Transverse colon (tissue), 3 donors: ENCODE data around the gene CHAT.

ENCODE experiments used
- CTCF ChIP-seq, 5 experiments: fragments of 200-600 bp in 3 of 5; fragments of 450-650 bp in 2 of 5; sonication (generic) in 3 of 5; IDR thresholded peaks; 1 replicate in 2 of 5; 2 replicates in 3 of 5; pipeline ENCODE4 v1.5.1; 2016 to 2017; ENCODE audit warnings: antibody characterized with exemption in 5 of 5, inconsistent platforms in 3 of 5, mild to moderate bottlenecking in 2 of 5, moderate library complexity in 1 of 5
- POLR2A ChIP-seq: fragments of 450-650 bp; IDR thresholded peaks from one replicate; pipeline ENCODE4 v1.6.1; 2016; ENCODE audit warnings: antibody characterized with exemption, mild to moderate bottlenecking, moderate library complexity

- TF ChIP-seq POLR2A (no peak), CTCF (IDR thresholded peaks at IDR 0.05) (no peak)
These were observed 40.3 kb downstream of the CHAT start for GRCh38 chr10:49654036-49654693.
